Measurements from ENCODE around the gene SNF8.

Gene SNF8

DNA sequence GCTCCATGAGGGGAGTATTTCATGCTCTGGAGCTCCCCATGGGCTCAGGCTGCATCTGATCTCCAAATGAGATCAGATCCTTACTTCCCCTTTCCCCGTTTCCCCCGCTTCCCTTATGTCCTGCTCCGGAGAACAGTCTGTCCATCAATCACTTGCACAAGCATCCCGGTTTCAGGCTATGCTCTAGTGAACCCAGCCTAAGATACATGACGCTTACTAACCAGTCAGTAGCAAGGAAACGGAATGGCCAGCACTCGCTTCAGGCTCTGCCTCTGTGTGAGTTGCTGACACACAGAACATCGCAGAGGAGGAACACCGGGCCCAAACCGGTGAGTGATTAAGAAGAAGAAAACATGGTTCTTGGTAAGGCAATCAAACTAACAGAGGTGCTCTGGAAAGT lies 61.5 kb downstream of the SNF8 start:
- DNase-seq, result no peak

- DNase-seq, result no peak
Measured at GRCh38 chr17:48882272-48882671, 62.4 kb downstream of the SNF8 start.

Measured in activated CD8-positive, alpha-beta memory T cell treated with anti-CD3 and anti-CD28 coated beads for 24 hours (primary cell).